GM20000 (cell line): Measurements from ENCODE around the gene TRHDE.
A peak's percentile ranks its signal among the peaks of the same experiment; 100 is the strongest.
"Not testable (repeated sequence)": the region's sequence is repeated elsewhere in the genome, so short reads cannot be mapped to it uniquely, and the experiment has no call there.

Experiments
- DNase-seq: peaks from one replicate; pipeline ENCODE4 v3.0.0; 2012; ENCODE audit warnings: low spot score
- TF ChIP-seq, protein P1 (sequence below): IDR thresholded peaks from 2 replicates; pipeline ENCODE4 v1.5.1; 2012; ENCODE audit warnings: mild to moderate bottlenecking, control low read depth; ENCODE audit errors: extremely low read depth, missing control alignments

The TRHDE gene

DNA sequence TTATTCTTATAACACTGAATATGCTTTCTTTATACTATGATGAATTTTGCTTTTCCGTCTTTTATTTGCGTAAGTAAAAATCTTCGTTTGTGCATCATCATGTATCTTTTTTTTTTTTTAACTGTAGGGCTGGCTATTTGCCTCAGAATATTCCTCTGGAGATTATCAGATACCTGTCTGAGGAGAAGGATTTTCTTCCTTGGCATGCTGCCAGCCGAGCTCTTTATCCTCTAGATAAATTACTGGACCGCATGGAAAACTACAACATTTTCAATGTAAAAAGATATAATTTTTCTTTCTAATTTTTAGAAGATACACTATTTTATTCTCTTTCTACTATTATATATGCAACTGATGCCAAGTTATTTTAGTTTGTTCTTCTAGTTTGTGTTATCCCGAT lies 346.6 kb downstream of the TRHDE start:
- no peak for DNase-seq
- TF ChIP-seq, protein P1, sequence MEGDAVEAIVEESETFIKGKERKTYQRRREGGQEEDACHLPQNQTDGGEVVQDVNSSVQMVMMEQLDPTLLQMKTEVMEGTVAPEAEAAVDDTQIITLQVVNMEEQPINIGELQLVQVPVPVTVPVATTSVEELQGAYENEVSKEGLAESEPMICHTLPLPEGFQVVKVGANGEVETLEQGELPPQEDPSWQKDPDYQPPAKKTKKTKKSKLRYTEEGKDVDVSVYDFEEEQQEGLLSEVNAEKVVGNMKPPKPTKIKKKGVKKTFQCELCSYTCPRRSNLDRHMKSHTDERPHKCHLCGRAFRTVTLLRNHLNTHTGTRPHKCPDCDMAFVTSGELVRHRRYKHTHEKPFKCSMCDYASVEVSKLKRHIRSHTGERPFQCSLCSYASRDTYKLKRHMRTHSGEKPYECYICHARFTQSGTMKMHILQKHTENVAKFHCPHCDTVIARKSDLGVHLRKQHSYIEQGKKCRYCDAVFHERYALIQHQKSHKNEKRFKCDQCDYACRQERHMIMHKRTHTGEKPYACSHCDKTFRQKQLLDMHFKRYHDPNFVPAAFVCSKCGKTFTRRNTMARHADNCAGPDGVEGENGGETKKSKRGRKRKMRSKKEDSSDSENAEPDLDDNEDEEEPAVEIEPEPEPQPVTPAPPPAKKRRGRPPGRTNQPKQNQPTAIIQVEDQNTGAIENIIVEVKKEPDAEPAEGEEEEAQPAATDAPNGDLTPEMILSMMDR, result no peak

DNA sequence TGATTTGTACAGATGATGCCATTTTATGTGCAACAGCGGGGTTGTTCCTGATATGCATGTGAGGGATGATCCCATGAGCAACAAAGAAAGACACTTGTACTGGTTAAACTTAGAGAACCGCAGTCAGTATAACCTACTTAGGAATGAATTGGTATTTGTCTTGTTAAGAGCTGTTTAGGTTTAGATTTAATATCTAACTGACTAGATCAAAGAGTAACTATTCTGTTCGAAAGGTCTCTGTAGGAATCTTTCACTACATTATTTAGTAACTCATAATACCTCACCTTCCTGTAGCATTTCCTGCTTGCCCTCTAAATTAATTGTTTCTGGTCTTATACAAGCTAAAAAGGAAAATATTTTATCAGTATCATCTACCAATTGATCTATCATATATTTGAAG lies 350.4 kb downstream of the TRHDE start:
- TF ChIP-seq, protein P1, result no peak
- no peak for DNase-seq

DNA sequence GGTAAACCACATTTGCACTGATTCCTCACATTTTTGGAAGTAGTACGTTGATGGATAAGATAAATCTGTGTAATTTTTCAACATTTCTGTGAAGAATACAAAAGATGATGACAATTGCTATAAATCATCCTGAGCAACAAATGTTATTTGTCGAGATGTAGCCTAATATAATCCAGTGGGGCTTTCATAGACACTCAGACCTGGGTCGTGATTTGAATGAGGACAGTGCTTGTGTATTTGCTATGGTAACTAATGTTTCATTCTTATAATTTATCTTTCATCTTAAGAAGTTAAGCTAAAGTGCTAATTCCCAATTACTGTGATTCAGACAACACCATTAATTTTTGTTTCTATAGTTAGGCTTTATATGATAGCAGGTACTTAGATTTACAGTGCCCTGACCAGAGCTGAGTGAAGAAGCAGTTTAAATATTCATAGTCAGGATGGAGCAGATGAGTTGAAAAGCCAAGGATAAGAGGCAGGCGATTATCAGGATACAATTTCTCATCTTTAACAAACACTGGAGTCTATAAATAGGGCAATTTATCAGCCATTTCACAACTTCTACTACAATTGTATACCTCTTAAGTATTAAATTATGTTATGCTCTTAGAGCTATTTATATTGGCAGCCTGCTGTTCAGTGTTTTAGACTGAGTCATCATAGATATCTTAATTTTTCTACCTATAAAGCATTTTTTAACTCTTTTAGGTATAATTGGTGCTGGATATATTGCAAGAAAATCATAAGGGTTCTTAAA lies 359.9 kb downstream of the TRHDE start:
- DNase-seq, result no peak
- TF ChIP-seq, protein P1, result no peak

DNA sequence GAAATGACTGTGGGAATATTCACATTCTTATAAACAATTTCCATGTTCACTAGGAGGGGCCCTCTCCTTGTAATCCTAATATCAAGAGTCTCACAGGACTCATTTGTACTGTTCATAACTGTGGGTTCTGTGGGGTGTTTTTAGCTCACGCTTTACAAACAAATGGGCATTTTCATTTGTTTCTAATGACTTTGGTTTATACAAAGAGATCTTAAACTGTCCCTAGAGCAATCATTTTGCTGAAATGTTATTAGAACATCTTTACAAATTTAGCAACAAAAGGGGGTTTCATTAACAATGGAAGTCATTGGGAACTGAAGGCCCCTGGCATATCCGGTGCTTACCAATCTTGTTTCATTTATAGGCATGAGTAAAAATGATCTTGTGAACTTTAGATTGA lies 370.5 kb downstream of the TRHDE start:
- DNase-seq, result no peak

DNA sequence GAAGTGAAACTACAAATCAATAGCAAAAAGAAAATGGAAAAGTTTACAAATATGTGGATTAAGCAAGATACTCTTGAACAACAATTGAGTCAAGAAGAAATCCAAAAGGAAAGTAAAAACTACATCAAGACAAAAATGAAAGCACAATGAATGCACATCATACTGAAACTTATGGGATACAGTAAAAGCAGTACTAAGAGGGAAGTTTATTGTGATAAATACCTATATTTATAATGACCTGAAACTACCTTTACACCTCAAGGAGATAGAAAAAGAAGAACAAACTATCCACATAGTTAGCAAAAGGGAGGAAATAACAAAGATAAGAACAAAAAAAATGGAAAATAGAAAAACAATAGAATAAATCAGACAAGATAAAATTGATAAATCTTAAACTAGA lies 375.0 kb downstream of the TRHDE start:
- no peak for DNase-seq
- TF ChIP-seq, protein P1, result no peak

More for the DNA sequence above, 370.5 kb downstream of the TRHDE start:
- TF ChIP-seq, protein P1, result no peak

DNA sequence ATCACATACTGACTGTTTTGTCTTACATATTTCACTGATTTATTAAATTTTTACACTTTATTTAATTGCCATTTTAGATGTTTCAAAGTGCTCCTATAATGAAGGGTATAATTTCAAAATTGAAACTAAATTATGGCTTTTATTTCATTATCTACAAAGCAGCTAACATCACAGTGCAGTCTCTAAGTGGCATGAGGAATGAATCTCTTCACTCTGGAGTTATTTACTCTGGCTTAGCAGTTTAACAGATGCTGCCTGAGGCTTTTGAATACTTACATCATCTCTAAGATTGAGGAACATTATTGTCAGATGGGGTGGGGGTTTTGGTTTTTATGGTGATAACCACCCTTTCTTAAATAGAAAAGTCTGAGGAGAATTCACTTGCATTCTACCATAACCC lies 386.4 kb downstream of the TRHDE start:
- DNase-seq, result no peak
- TF ChIP-seq, protein P1, result no peak

DNA sequence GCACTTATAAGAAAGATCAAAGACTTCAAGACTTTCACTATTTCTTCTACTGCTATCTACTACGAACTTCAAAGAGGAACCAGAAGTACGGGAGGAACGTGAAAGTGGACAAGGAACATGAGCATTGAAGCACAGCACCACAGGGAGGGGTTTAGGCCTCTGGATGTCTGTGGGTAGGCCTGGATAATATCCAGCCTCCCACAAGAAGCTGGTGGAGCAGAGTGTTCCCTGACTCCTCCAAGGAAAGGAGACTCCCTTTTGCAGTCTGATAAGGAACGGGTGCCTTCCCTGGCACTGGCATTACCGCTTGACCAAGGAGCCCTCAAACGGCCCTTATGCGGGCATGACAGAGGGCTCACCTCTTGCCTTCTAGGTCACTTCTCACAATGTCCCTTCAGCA lies 388.0 kb downstream of the TRHDE start:
- not testable (repeated sequence) for DNase-seq

DNA sequence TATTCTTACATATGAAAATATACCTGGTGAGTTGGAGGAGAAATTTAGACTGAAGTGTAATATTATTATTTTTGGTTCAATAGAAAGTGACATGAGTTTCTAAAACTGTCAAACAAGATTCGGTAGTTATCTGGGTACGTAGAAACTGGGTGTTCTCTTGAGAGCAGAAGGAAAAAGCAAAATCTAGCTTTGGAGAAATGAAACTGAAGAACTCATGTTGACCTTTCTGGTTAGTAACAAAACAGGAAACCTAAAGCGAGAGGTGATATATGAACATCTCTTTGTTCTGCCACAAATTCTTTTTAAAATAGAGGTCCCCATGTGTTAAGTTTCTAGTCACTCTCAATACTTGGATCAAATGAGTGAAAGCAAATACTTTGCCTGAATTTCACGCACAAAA lies 401.7 kb downstream of the TRHDE start:
- peak; percentile 15 for DNase-seq
- TF ChIP-seq, protein P1, result no peak
